Neural progenitor cell (in vitro differentiated cells): ENCODE results near the gene ARHGAP24. TPM values are rescaled to one million over a fixed set of nuclear protein-coding genes. Genes with fewer than 3 reads are reported as not detected.

Source experiments
- DNase-seq: peaks from one replicate; pipeline ENCODE4 v3.0.0-alpha.2; 2016; ENCODE audit warnings: low spot score
- H2AFZ ChIP-seq: fragments of 200-600 bp; sonication (generic); replicated peaks from 2 replicates; pipeline ENCODE4 v1.6.1; 2016; ENCODE audit warnings: antibody characterized with exemption
- H3F3A ChIP-seq: fragments of 200-600 bp; sonication (generic); 2 replicates; pipeline ENCODE4 v1.6.1; 2016; ENCODE audit warnings: antibody characterized with exemption, low read depth
- H3K27ac ChIP-seq: fragments of 200-600 bp; sonication (generic); 2 replicates; pipeline ENCODE4 v1.5.1; 2016; ENCODE audit warnings: mild to moderate bottlenecking
- H3K27me3 ChIP-seq: fragments of 200-600 bp; sonication (generic); 2 replicates; pipeline ENCODE4 v1.6.1; 2016; ENCODE audit warnings: mild to moderate bottlenecking, moderate library complexity
- H3K36me3 ChIP-seq: fragments of 200-600 bp; sonication (generic); 2 replicates; pipeline ENCODE4 v1.5.1; 2016
- H3K4me1 ChIP-seq: fragments of 200-600 bp; sonication (generic); 2 replicates; pipeline ENCODE4 v1.6.1; 2016; ENCODE audit warnings: mixed run types
- H3K4me2 ChIP-seq: fragments of 200-600 bp; sonication (generic); 2 replicates; pipeline ENCODE4 v1.6.1; 2016
- H3K4me3 ChIP-seq: fragments of 200-600 bp; sonication (generic); 2 replicates; pipeline ENCODE4 v1.5.1; 2016
- H3K79me2 ChIP-seq: fragments of 200-600 bp; sonication (generic); 2 replicates; pipeline ENCODE4 v1.6.1; 2016; ENCODE audit warnings: low read depth
- H3K9ac ChIP-seq: fragments of 200-600 bp; sonication (generic); 2 replicates; pipeline ENCODE4 v1.6.1; 2016
- H3K9me3 ChIP-seq: fragments of 200-600 bp; sonication (generic); 2 replicates; pipeline ENCODE4 v1.5.1; 2016; ENCODE audit warnings: low read depth
- H4K20me1 ChIP-seq: fragments of 200-600 bp; sonication (generic); 2 replicates; pipeline ENCODE4 v1.6.1; 2016; ENCODE audit warnings: low read depth
- H3K27ac Mint-ChIP-seq: 3 replicates; pipeline ENCODE4 v1.8.0; 2021; ENCODE audit warnings: mixed read lengths
- H3K27me3 Mint-ChIP-seq: 2 replicates; pipeline ENCODE4 v1.8.0; 2022; ENCODE audit warnings: low read depth, mild to moderate bottlenecking, inconsistent platforms, moderate library complexity, mixed read lengths; ENCODE audit not compliant: insufficient read depth
- H3K36me3 Mint-ChIP-seq: 3 replicates; pipeline ENCODE4 v1.8.0; 2021; ENCODE audit warnings: mixed read lengths
- H3K4me1 Mint-ChIP-seq: 3 replicates; pipeline ENCODE4 v1.8.0; 2021; ENCODE audit warnings: mixed read lengths
- H3K4me3 Mint-ChIP-seq: 3 replicates; pipeline ENCODE4 v1.8.0; 2021; ENCODE audit warnings: mild to moderate bottlenecking, moderate library complexity, mixed read lengths
- H3K9me3 Mint-ChIP-seq: 3 replicates; pipeline ENCODE4 v1.8.0; 2020; ENCODE audit warnings: mixed read lengths
- CTCF ChIP-seq: fragments of 200-600 bp; sonication (generic); IDR thresholded peaks from 2 replicates; pipeline ENCODE4 v1.5.1; 2017; ENCODE audit warnings: antibody characterized with exemption, mild to moderate bottlenecking
- EZH2 ChIP-seq: fragments of 200-600 bp; sonication (generic); IDR thresholded peaks from 2 replicates; pipeline ENCODE4 v1.6.1; 2017; ENCODE audit warnings: antibody characterized with exemption, mild to moderate bottlenecking, moderate library complexity
- EZH2phosphoT487 ChIP-seq: fragments of 200-600 bp; sonication (generic); IDR thresholded peaks from 2 replicates; pipeline ENCODE4 v1.6.1; 2017; ENCODE audit warnings: antibody characterized with exemption
- total RNA-seq: library from RNA; depleted of rRNA; stranded (reverse); fragments of >200 nt; gene quantifications from 2 replicates; pipeline ENCODE4 v1.2.3, GENCODE V29; 2015; ENCODE audit warnings: low replicate concordance

The ARHGAP24 gene
- total RNA-seq, 1 donor from 2014 or later = 2.2 TPM

- DNase-seq = no peak
- Histone ChIP-seq H3K36me3 (no peaks in the 10 kb centered on the region), H3K9ac (no peak overlapping the region), H3F3A (no peaks in the 10 kb centered on the region), H4K20me1 (no peaks in the 10 kb centered on the region), H3K4me1 (peaks cover 6% of the 10 kb centered on the region), H3K27me3 (no peaks in the 10 kb centered on the region), H2AFZ (no peak overlapping the region), H3K27ac (no peak overlapping the region), H3K4me3 (no peak overlapping the region), H3K9me3 (no peaks in the 10 kb centered on the region), H3K4me2 (no peak overlapping the region), H3K79me2 (no peaks in the 10 kb centered on the region)
- Mint-ChIP-seq H3K4me1 (peaks cover 5% of the 10 kb centered on the region), H3K27ac (no peak overlapping the region), H3K27me3 (no peaks in the 10 kb centered on the region), H3K9me3 (no peaks in the 10 kb centered on the region), H3K4me3 (no peak overlapping the region), H3K36me3 (peaks cover 5% of the 10 kb centered on the region)
- TF ChIP-seq EZH2 (no peak), EZH2phosphoT487 (no peak), CTCF (no peak)
These were observed 536.2 kb downstream of the ARHGAP24 start for GRCh38 chr4:86011117-86011516.

- peaks cover 5% of the 10 kb centered on the region for H3K4me1 Mint-ChIP-seq
- no peaks in the 10 kb centered on the region for H4K20me1 ChIP-seq
- TF ChIP-seq EZH2phosphoT487 (no peak), CTCF (no peak), EZH2 (no peak)
- H3K9ac ChIP-seq = no peak overlapping the region
- H3K27me3 ChIP-seq = no peaks in the 10 kb centered on the region
- DNase-seq = no peak
- H3K27ac ChIP-seq = no peak overlapping the region
- no peak overlapping the region for H3K4me2 ChIP-seq
- H3K79me2 ChIP-seq = no peaks in the 10 kb centered on the region
- H3K36me3 ChIP-seq = no peaks in the 10 kb centered on the region
- H3K4me3 Mint-ChIP-seq = no peak overlapping the region
- no peaks in the 10 kb centered on the region for H3K9me3 Mint-ChIP-seq
- no peak overlapping the region for H3K27ac Mint-ChIP-seq
- H2AFZ ChIP-seq = no peak overlapping the region
- H3F3A ChIP-seq = no peaks in the 10 kb centered on the region
- no peak overlapping the region for H3K4me3 ChIP-seq
- no peaks in the 10 kb centered on the region for H3K27me3 Mint-ChIP-seq
- peaks cover 14% of the 10 kb centered on the region for H3K36me3 Mint-ChIP-seq
- no peaks in the 10 kb centered on the region for H3K9me3 ChIP-seq
- peaks cover 6% of the 10 kb centered on the region for H3K4me1 ChIP-seq
These were observed 538.7 kb downstream of the ARHGAP24 start for GRCh38 chr4:86013621-86014020.

GRCh38 chr4:86014599-86014998, 539.6 kb downstream of the ARHGAP24 start:
- Histone ChIP-seq H3K79me2 (no peaks in the 10 kb centered on the region), H3K4me2 (no peak overlapping the region)
- no peaks in the 10 kb centered on the region for H3K27me3 Mint-ChIP-seq

More at GRCh38 chr4:86014599-86014998, 539.6 kb downstream of the ARHGAP24 start:
- no peak overlapping the region for H3K27ac Mint-ChIP-seq
- no peak for TF ChIP-seq EZH2phosphoT487
- no peak for TF ChIP-seq EZH2
- TF ChIP-seq CTCF = no peak
- H3K9me3 Mint-ChIP-seq = no peaks in the 10 kb centered on the region
- Histone ChIP-seq H3F3A (no peaks in the 10 kb centered on the region), H3K36me3 (no peaks in the 10 kb centered on the region), H3K27ac (no peak overlapping the region), H3K4me1 (peaks cover 6% of the 10 kb centered on the region), H3K27me3 (no peaks in the 10 kb centered on the region), H3K4me3 (no peak overlapping the region), H3K9me3 (no peaks in the 10 kb centered on the region), H4K20me1 (no peaks in the 10 kb centered on the region), H3K9ac (no peak overlapping the region), H2AFZ (no peak overlapping the region)
- H3K4me3 Mint-ChIP-seq = no peak overlapping the region
- peaks cover 5% of the 10 kb centered on the region for H3K4me1 Mint-ChIP-seq
- peaks cover 14% of the 10 kb centered on the region for H3K36me3 Mint-ChIP-seq
- DNase-seq = no peak
